Measurements from ENCODE around the gene INSR.

- TF ChIP-seq CTCF (IDR thresholded peaks at IDR 0.05 in 4 of 5, conservative IDR thresholded peaks at IDR 0.05 in 1 of 5), result no peak
- no peak for TF ChIP-seq POLR2A (IDR thresholded peaks at IDR 0.05)
Measured at GRCh38 chr19:7336321-7336973, 42.2 kb upstream of the INSR start.

Data from gastrocnemius medialis (tissue), 4 donors.